Sigmoid colon (tissue), 4 donors: Measurements from ENCODE around the gene STK17A.

Source experiments
- CTCF ChIP-seq, 4 experiments: fragments of 450-650 bp in 3 of 4; fragments of 200-600 bp in 1 of 4; IDR thresholded peaks; one replicate each; pipeline ENCODE4 v1.5.1; 2016 to 2019; ENCODE audit warnings: antibody characterized with exemption in 4 of 4, mild to moderate bottlenecking in 3 of 4, moderate library complexity in 2 of 4
- EP300 ChIP-seq, 4 donors: sonication (generic); formaldehyde crosslinking; IDR thresholded peaks; one replicate each; pipeline ENCODE4 v1.6.1; 2017; ENCODE audit warnings: antibody characterized with exemption in 4 of 4
- POLR2A ChIP-seq, 2 donors: fragments of 450-650 bp; IDR thresholded peaks; one replicate each; pipeline ENCODE4 v1.6.1; 2016; ENCODE audit warnings: antibody characterized with exemption in 2 of 2, mild to moderate bottlenecking in 2 of 2, moderate library complexity in 2 of 2
- POLR2AphosphoS5 ChIP-seq, 4 donors: sonication (generic); formaldehyde crosslinking; IDR thresholded peaks; one replicate each; pipeline ENCODE4 v1.6.1; 2017; ENCODE audit warnings: antibody characterized with exemption in 4 of 4

DNA sequence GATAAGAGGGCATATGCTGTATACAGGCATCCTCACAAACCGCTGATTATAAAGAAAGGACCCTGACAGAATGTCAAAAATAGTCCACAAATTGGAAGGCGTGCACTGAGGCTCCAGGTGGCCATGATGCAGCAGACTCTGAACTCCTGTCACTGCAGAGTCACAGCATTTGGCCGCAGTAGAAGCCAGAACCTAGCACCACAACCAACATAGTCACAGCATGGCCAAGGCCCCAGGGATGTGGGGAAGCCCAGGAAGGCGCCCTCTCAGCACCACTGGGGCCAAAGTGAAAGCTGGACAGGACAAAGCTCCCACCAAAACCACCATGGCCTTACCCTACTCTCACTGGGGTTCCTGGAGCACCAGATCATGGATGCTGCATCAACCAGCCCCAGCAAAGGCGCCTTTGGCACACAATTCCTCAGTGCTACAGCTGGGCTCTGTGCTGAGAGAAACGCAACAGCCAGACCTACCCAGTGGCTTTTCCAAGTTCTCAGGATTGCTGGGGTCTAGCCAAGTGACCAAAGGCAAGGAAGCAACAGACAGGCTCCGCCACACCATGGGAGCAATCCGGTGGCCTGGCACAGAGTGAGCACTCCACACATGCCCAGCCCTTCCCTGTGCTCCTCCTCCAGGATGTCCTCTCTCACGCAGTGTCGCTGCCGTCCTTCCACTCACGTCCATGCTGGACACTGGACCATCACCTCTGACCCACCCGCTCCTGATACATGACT, 60.2 kb downstream of the STK17A start:
- TF ChIP-seq EP300 (IDR thresholded peaks at IDR 0.05) (no peak), CTCF (IDR thresholded peaks at IDR 0.05) (no peak), POLR2AphosphoS5 (IDR thresholded peaks at IDR 0.05) (no peak), POLR2A (IDR thresholded peaks at IDR 0.05) (no peak)
